H9 (cell line): ENCODE results near the gene KRTAP5-7. TPM values are rescaled to one million over a fixed set of nuclear protein-coding genes. Genes with fewer than 3 reads are reported as not detected.
"Not testable (repeated sequence)": the region's sequence is repeated elsewhere in the genome, so short reads cannot be mapped to it uniquely, and the experiment has no call there.

Experiments
- DNase-seq: peaks from one replicate; pipeline ENCODE4 v3.0.0-alpha.2; 2017
- H2AFZ ChIP-seq: one replicate; pipeline ENCODE4 v1.6.1; 2013; ENCODE audit warnings: mild to moderate bottlenecking, low read length, control low read depth, moderate library complexity
- H2AK5ac ChIP-seq: 2 replicates; pipeline ENCODE4 v1.6.1; 2013; ENCODE audit warnings: low read length, control low read depth, mixed read lengths; ENCODE audit not compliant: insufficient read length
- H2BK120ac ChIP-seq: one replicate; pipeline ENCODE4 v1.6.1; 2013; ENCODE audit warnings: low read depth, mild to moderate bottlenecking, low read length, control low read depth, inconsistent platforms; ENCODE audit not compliant: poor library complexity, severe bottlenecking
- H2BK12ac ChIP-seq: 2 replicates; pipeline ENCODE4 v1.6.1; 2013; ENCODE audit warnings: low read length, control low read depth, mixed read lengths, low read depth; ENCODE audit not compliant: insufficient read length
- H2BK15ac ChIP-seq: 2 replicates; pipeline ENCODE4 v1.6.1; 2013; ENCODE audit warnings: low read depth, low read length, control low read depth
- H2BK20ac ChIP-seq: one replicate; pipeline ENCODE4 v1.6.1; 2013; ENCODE audit warnings: low read depth, mild to moderate bottlenecking, low read length, control low read depth, inconsistent platforms; ENCODE audit not compliant: poor library complexity, severe bottlenecking
- H2BK5ac ChIP-seq: 2 replicates; pipeline ENCODE4 v1.6.1; 2013; ENCODE audit warnings: low read length, control low read depth, mixed read lengths; ENCODE audit not compliant: insufficient read length
- H3K14ac ChIP-seq: 2 replicates; pipeline ENCODE4 v1.6.1; 2013; ENCODE audit warnings: low read length, control low read depth; ENCODE audit not compliant: insufficient read depth
- H3K18ac ChIP-seq: 2 replicates; pipeline ENCODE4 v1.6.1; 2013; ENCODE audit warnings: low read depth, mild to moderate bottlenecking, mixed read lengths, low read length, control low read depth; ENCODE audit not compliant: insufficient read length
- H3K23ac ChIP-seq: 2 replicates; pipeline ENCODE4 v1.6.1; 2013; ENCODE audit warnings: low read length, control low read depth, mixed read lengths, low read depth; ENCODE audit not compliant: insufficient read length
- H3K23me2 ChIP-seq: 2 replicates; pipeline ENCODE4 v1.6.1; 2013; ENCODE audit warnings: low read depth, mild to moderate bottlenecking, mixed read lengths, low read length, control low read depth; ENCODE audit not compliant: insufficient read length, poor library complexity, severe bottlenecking
- H3K27ac ChIP-seq: 2 replicates; pipeline ENCODE4 v1.5.1; 2013; ENCODE audit warnings: low read length, control low read depth, mixed read lengths, low read depth; ENCODE audit not compliant: insufficient read length
- H3K27me3 ChIP-seq: 2 replicates; pipeline ENCODE4 v1.6.1; 2013; ENCODE audit warnings: low read length, control low read depth, inconsistent platforms; ENCODE audit not compliant: insufficient read depth
- H3K4ac ChIP-seq: 2 replicates; pipeline ENCODE4 v1.6.1; 2013; ENCODE audit warnings: low read depth, mild to moderate bottlenecking, control low read depth, inconsistent platforms, low read length, moderate library complexity
- H3K4me1 ChIP-seq: 2 replicates; pipeline ENCODE4 v1.6.1; 2013; ENCODE audit warnings: low read length, control low read depth, inconsistent platforms; ENCODE audit not compliant: insufficient read depth
- H3K4me2 ChIP-seq: 2 replicates; pipeline ENCODE4 v1.6.1; 2013; ENCODE audit warnings: low read length, control low read depth, mixed read lengths; ENCODE audit not compliant: insufficient read length, insufficient read depth
- H3K56ac ChIP-seq: 2 replicates; pipeline ENCODE4 v1.6.1; 2013; ENCODE audit warnings: low read depth, mild to moderate bottlenecking, mixed read lengths, low read length, control low read depth; ENCODE audit not compliant: insufficient read length
- H3K79me1 ChIP-seq: 2 replicates; pipeline ENCODE4 v1.6.1; 2013; ENCODE audit warnings: low read depth, mild to moderate bottlenecking, moderate library complexity, low read length, control low read depth, inconsistent platforms; ENCODE audit not compliant: insufficient read depth, poor library complexity, severe bottlenecking
- H3K79me2 ChIP-seq: 2 replicates; pipeline ENCODE4 v1.6.1; 2013; ENCODE audit warnings: low read length, control low read depth, inconsistent platforms; ENCODE audit not compliant: insufficient read depth
- H3K9ac ChIP-seq: 2 replicates; pipeline ENCODE4 v1.6.1; 2013; ENCODE audit warnings: low read length, control low read depth, mixed read lengths; ENCODE audit not compliant: insufficient read length; ENCODE audit errors: extremely low read depth
- H3K9me3 ChIP-seq: one replicate; pipeline ENCODE4 v1.6.1; 2013; ENCODE audit warnings: low read depth, low read length, inconsistent platforms; ENCODE audit not compliant: control insufficient read depth
- H3T11ph ChIP-seq: one replicate; pipeline ENCODE4 v1.6.1; 2013; ENCODE audit warnings: mild to moderate bottlenecking, low read length, control low read depth, inconsistent platforms
- H4K20me1 ChIP-seq: one replicate; pipeline ENCODE4 v1.6.1; 2013; ENCODE audit not compliant: control insufficient read depth, insufficient read length, insufficient read depth
- H4K5ac ChIP-seq: 2 replicates; pipeline ENCODE4 v1.6.1; 2013; ENCODE audit warnings: low read depth, mild to moderate bottlenecking, mixed read lengths, low read length, control low read depth; ENCODE audit not compliant: insufficient read length
- H4K8ac ChIP-seq: replicated peaks from 2 replicates; pipeline ENCODE4 v1.6.1; 2013; ENCODE audit warnings: low read length, control low read depth, mixed read lengths, low read depth; ENCODE audit not compliant: insufficient read length
- H4K91ac ChIP-seq: 2 replicates; pipeline ENCODE4 v1.6.1; 2013; ENCODE audit warnings: low read depth, mild to moderate bottlenecking, moderate library complexity, mixed read lengths, low read length, control low read depth; ENCODE audit not compliant: insufficient read length
- H3K27ac Mint-ChIP-seq, 3 experiments: 2 replicates in 2 of 3; 3 replicates in 1 of 3; pipeline ENCODE4 v1.8.0; 2020 to 2021; ENCODE audit warnings: mixed read lengths in 3 of 3, mild to moderate bottlenecking in 1 of 3, moderate library complexity in 1 of 3
- H3K27me3 Mint-ChIP-seq: 2 replicates; pipeline ENCODE4 v1.8.0; 2021; ENCODE audit warnings: low read depth, mild to moderate bottlenecking, moderate library complexity, mixed read lengths
- H3K36me3 Mint-ChIP-seq, 3 experiments: 2 replicates in 2 of 3; 3 replicates in 1 of 3; pipeline ENCODE4 v1.8.0; 2020 to 2021; ENCODE audit warnings: low read depth in 3 of 3, mixed read lengths in 3 of 3; ENCODE audit not compliant: insufficient read depth in 1 of 3
- H3K4me1 Mint-ChIP-seq, 2 experiments: 2 replicates each; pipeline ENCODE4 v1.8.0; 2020; ENCODE audit warnings: mixed read lengths in 2 of 2
- H3K4me3 Mint-ChIP-seq, 2 experiments: 2 replicates in 1 of 2; 3 replicates in 1 of 2; pipeline ENCODE4 v1.8.0; 2020 to 2021; ENCODE audit warnings: mild to moderate bottlenecking in 2 of 2, mixed read lengths in 2 of 2, moderate library complexity in 1 of 2
- H3K9me3 Mint-ChIP-seq, 2 experiments: 2 replicates in 1 of 2; 3 replicates in 1 of 2; pipeline ENCODE4 v1.8.0; 2020; ENCODE audit warnings: mild to moderate bottlenecking in 2 of 2, mixed read lengths in 2 of 2, moderate library complexity in 1 of 2
- WGBS: extraction: QIAGEN DNeasy Blood & Tissue Kit; methylation state at CpG from one replicate; pipeline ENCODE4 v1.1.7; 2013; ENCODE audit warnings: missing lambda C conversion rate, low lambda C conversion rate, mixed read lengths; ENCODE audit not compliant: insufficient read length; ENCODE audit errors: extremely low coverage; 5-methylcytosine and 5-hydroxymethylcytosine counted together
- total RNA-seq: library from RNA; stranded (reverse); gene quantifications from 2 replicates; pipeline ENCODE4 v1.2.1, GENCODE V29; 2021
- TF ChIP-seq, protein P1 (sequence below): fragments of 200-600 bp; sonication (generic); conservative IDR thresholded peaks from 3 replicates; pipeline ENCODE4 v1.8.0; 2021; ENCODE audit warnings: antibody characterized with exemption, mild to moderate bottlenecking

Gene KRTAP5-7
- total RNA-seq, 1 experiment from 2014 or later = not detected

DNA sequence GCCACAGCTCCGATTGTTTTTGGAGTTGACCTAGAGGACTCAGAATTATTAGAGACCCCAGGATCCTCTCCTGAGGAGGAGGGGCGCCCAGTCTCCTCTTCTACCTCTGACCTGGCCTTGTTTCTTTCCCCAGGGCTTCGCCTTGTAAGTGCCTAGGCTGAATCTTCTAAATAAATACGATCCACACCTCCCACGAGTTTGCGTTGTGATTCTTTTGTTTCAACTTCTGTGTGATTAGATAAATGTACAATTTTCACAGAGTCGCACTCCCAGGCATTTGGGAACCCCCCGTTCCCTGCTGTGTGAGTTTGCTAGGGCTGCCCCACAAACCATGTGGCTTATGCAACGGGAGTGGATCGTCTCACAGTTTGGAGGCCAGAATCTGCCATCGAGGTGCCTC lies 11.9 kb downstream of the KRTAP5-7 start:
- Mint-ChIP-seq H3K27ac (0 out of 7 replicates have a peak overlapping the region, but pooled peaks of 1 of the 3 experiments have one; percentile 74), H3K9me3 (peaks cover 6 to 7% of the 10 kb centered on the region in 2 experiments), H3K4me3 (no peak overlapping the region), H3K4me1 (peaks cover 11 to 13% of the 10 kb centered on the region in 2 experiments), H3K36me3 (peaks cover 5 to 12% (median 6%) of the 10 kb centered on the region in 3 experiments; a peak in 6 of 7 replicates), H3K27me3 (peaks cover 17% of the 10 kb centered on the region)
- H3K9me3 ChIP-seq = no peaks in the 10 kb centered on the region
- H3K4me1 ChIP-seq = no peaks in the 10 kb centered on the region
- no peak overlapping the region for H2BK5ac ChIP-seq
- H3K27me3 ChIP-seq = no peaks in the 10 kb centered on the region
- TF ChIP-seq, protein P1, sequence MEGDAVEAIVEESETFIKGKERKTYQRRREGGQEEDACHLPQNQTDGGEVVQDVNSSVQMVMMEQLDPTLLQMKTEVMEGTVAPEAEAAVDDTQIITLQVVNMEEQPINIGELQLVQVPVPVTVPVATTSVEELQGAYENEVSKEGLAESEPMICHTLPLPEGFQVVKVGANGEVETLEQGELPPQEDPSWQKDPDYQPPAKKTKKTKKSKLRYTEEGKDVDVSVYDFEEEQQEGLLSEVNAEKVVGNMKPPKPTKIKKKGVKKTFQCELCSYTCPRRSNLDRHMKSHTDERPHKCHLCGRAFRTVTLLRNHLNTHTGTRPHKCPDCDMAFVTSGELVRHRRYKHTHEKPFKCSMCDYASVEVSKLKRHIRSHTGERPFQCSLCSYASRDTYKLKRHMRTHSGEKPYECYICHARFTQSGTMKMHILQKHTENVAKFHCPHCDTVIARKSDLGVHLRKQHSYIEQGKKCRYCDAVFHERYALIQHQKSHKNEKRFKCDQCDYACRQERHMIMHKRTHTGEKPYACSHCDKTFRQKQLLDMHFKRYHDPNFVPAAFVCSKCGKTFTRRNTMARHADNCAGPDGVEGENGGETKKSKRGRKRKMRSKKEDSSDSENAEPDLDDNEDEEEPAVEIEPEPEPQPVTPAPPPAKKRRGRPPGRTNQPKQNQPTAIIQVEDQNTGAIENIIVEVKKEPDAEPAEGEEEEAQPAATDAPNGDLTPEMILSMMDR = no peak
- no peaks in the 10 kb centered on the region for H3K79me2 ChIP-seq
- H3K14ac ChIP-seq = no peak overlapping the region
- no peak overlapping the region for H3K23ac ChIP-seq
- H3T11ph ChIP-seq = no peak overlapping the region
- H4K91ac ChIP-seq = no peak overlapping the region
- no peak overlapping the region for H2BK20ac ChIP-seq
- H3K4me2 ChIP-seq = no peak overlapping the region
- H3K79me1 ChIP-seq = no peaks in the 10 kb centered on the region
- no peak for DNase-seq
- H3K27ac ChIP-seq = no peak overlapping the region
- no peak overlapping the region for H2BK120ac ChIP-seq
- H3K23me2 ChIP-seq = no peaks in the 10 kb centered on the region
- no peak overlapping the region for H2BK15ac ChIP-seq
- H4K20me1 ChIP-seq = no peaks in the 10 kb centered on the region
- no peak overlapping the region for H2BK12ac ChIP-seq
- H4K5ac ChIP-seq = no peak overlapping the region
- no peak overlapping the region for H3K9ac ChIP-seq
- no peak overlapping the region for H3K18ac ChIP-seq
- WGBS = no CpG with 5 or more reads among the region's 11 CpGs
- H2AK5ac ChIP-seq = no peak overlapping the region
- no peak overlapping the region for H3K4ac ChIP-seq
- H4K8ac ChIP-seq = no peak overlapping the region
- H3K56ac ChIP-seq = no peak overlapping the region
- no peak overlapping the region for H2AFZ ChIP-seq

DNA sequence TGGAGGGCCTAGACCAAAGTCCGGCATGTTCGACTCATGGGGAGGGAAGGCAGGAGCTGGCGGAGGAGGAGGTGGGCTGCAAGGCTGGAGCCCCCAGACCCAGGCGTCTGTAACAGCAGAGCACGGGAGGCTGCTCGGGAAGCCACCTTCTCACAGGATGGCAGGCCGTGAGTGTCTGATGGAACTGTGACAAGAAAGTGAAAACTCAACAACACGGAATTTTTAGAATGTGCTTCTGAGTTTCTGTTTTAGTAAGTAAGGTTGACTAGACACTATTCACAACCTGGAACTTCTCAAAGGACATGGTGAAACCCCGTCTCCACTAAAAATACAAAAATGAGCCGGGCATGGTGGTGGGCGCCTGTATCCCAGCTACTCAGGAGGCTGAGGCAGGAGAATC lies 12.9 kb downstream of the KRTAP5-7 start:
- not testable (repeated sequence) for H3K79me1 ChIP-seq, H4K5ac ChIP-seq, H3K56ac ChIP-seq, H2AK5ac ChIP-seq, H2AFZ ChIP-seq, H3K27me3 ChIP-seq, H3K9me3 Mint-ChIP-seq, H2BK20ac ChIP-seq, H2BK5ac ChIP-seq, H2BK120ac ChIP-seq, H3K23ac ChIP-seq, H4K8ac ChIP-seq, H3K4me3 Mint-ChIP-seq, H3K9me3 ChIP-seq, H4K91ac ChIP-seq, H4K20me1 ChIP-seq, H3K4ac ChIP-seq, H3K4me1 ChIP-seq, H3K23me2 ChIP-seq, H3K9ac ChIP-seq, H3T11ph ChIP-seq, H2BK12ac ChIP-seq, H3K27ac ChIP-seq, H3K4me2 ChIP-seq, DNase-seq, H3K79me2 ChIP-seq, H3K18ac ChIP-seq, H3K14ac ChIP-seq, H3K27ac Mint-ChIP-seq, H2BK15ac ChIP-seq
- Mint-ChIP-seq H3K4me1 (peaks cover 21 to 22% of the 10 kb centered on the region in 2 experiments), H3K27me3 (peaks cover 17% of the 10 kb centered on the region), H3K36me3 (peaks cover 5 to 12% (median 6%) of the 10 kb centered on the region in 3 experiments; a peak in 6 of 7 replicates)
- WGBS = no CpG with 5 or more reads among the region's 11 CpGs
